Kidney (tissue), 14 donors: ENCODE results near the gene ACP4. TPM values are rescaled to one million over a fixed set of nuclear protein-coding genes. Genes with fewer than 3 reads are reported as not detected.
"Not testable (repeated sequence)": the region's sequence is repeated elsewhere in the genome, so short reads cannot be mapped to it uniquely, and the experiment has no call there.

Source experiments
- DNase-seq, 5 donors: peaks; one replicate each; pipeline ENCODE4 v3.0.0-alpha.2; 2013 to 2020
- FAIRE-seq: peaks from 2 replicates; lab custom pipeline; 2012; peaks lifted over from hg19 to GRCh38; lab: Jason Lieb, UNC
- H3K27ac ChIP-seq, 2 donors: one replicate each; pipeline ENCODE4 v1.7.0; 2013; ENCODE audit warnings: low read depth in 2 of 2, low read length in 2 of 2, inconsistent platforms in 1 of 2
- H3K27me3 ChIP-seq: one replicate; pipeline ENCODE4 v1.7.1; 2013; ENCODE audit warnings: low read length, inconsistent platforms; ENCODE audit not compliant: control insufficient read depth, insufficient read depth
- H3K36me3 ChIP-seq, 3 donors: one replicate each; pipeline versions ENCODE4 v1.7.0 to v1.7.1; 2013; ENCODE audit warnings: low read length in 3 of 3, control low read depth in 1 of 3, inconsistent platforms in 1 of 3; ENCODE audit not compliant: insufficient read depth in 3 of 3, control insufficient read depth in 2 of 3
- H3K4me1 ChIP-seq, 3 donors: one replicate each; pipeline versions ENCODE4 v1.7.0 to v1.7.1; 2013; ENCODE audit warnings: low read length in 3 of 3, inconsistent platforms in 1 of 3, low read depth in 1 of 3; ENCODE audit not compliant: control insufficient read depth in 2 of 3, insufficient read depth in 2 of 3
- H3K4me3 ChIP-seq, 3 donors: one replicate each; pipeline versions ENCODE4 v1.7.0 to v1.8.1; 2013; ENCODE audit warnings: low read length in 3 of 3, control low read depth in 1 of 3, inconsistent platforms in 1 of 3
- H3K9ac ChIP-seq, 3 donors: one replicate each; pipeline versions ENCODE4 v1.7.0 to v1.7.1; 2013; ENCODE audit warnings: low read length in 3 of 3, control low read depth in 1 of 3, inconsistent platforms in 1 of 3
- H3K9me3 ChIP-seq, 3 donors: one replicate each; pipeline versions ENCODE4 v1.7.0 to v1.7.1; 2013; ENCODE audit warnings: low read length in 3 of 3, control low read depth in 1 of 3, inconsistent platforms in 1 of 3; ENCODE audit not compliant: control insufficient read depth in 2 of 3, insufficient read depth in 1 of 3
- CTCF ChIP-seq: IDR thresholded peaks from 3 replicates; pipeline ENCODE4 v1.5.1; 2012; ENCODE audit warnings: mild to moderate bottlenecking, moderate library complexity, borderline replicate concordance; ENCODE audit not compliant: insufficient read depth; ENCODE audit errors: extremely low read depth
- intact Hi-C: fragments of 100-400 bp; cut with DNase I; formaldehyde crosslinking; loops from one replicate; pipeline ENCODE4 v1.11.1; 2022
- polyA plus RNA-seq: library from polyadenylated mRNA; stranded (reverse); fragments of 350-450 nt; fragmentation: Illumina TruSeq; extraction: RNeasy Lipid Tissue Mini Kit (QIAGEN cat#74804); gene quantifications from one replicate; pipeline ENCODE4 v1.2.3, GENCODE V29; 2014; ENCODE audit warnings: low read depth, low replicate concordance; ENCODE audit not compliant: insufficient read depth
- total RNA-seq: library from RNA; stranded (reverse); fragmentation: NEBNext Ultra II Directional; extraction: Animal tissue kit (Norgen Biotek cat#: 25700); gene quantifications from one replicate; pipeline ENCODE4 v1.2.1, GENCODE V29; 2021
- donor health status: control.
- donor health status: control.
- donor health status: control.
- donor health status: control.
- donor health status: control.
- donor health status: DM: yes; HTN: yes; CAD: no.
- donor health status: Normal renal cell carcinoma (clear cell type).

The ACP4 gene
- total and polyA plus RNA-seq, 2 donors from 2014 or later: not detected

GRCh38 chr19:50770888-50771287 lies 19.3 kb upstream of the ACP4 start:
- Histone ChIP-seq H3K9me3 (peaks cover 0 to 2% (median 0%) of the 10 kb centered on the region in 3 donors), H3K27me3 (no peaks in the 10 kb centered on the region), H3K27ac (no peak overlapping the region), H3K4me1 (no peaks in the 10 kb centered on the region), H3K36me3 (no peaks in the 10 kb centered on the region), H3K4me3 (no peak overlapping the region), H3K9ac (no peak overlapping the region)
- FAIRE-seq: no peak
- intact Hi-C loops: no loop called here
- no peak for DNase-seq
- no peak for TF ChIP-seq CTCF

DNA sequence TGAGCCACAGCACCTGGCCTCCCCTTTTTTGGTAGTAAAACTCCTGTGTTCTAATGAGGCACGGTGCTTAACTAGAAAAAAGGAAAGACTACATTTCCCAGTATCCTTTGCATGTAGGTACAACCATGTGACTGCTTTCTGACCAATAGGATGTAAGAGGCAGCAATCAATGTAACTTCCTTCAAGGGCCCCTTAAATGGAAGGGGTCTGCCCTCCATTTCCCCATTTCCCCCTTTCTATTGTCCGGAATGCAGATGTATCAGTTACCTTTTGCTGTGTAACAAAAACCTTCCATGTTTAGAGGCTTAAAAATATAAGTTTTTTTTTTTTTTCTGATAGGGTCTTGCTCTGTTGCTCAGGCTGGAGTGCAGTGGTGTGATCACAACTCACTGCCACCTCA lies 17.7 kb upstream of the ACP4 start:
- no peak overlapping the region for H3K9ac ChIP-seq
- H3K9me3 ChIP-seq: peaks cover 0 to 2% (median 0%) of the 10 kb centered on the region in 3 donors
- H3K27ac ChIP-seq: no peak overlapping the region
- no peak overlapping the region for H3K4me3 ChIP-seq
- H3K4me1 ChIP-seq: no peaks in the 10 kb centered on the region
- FAIRE-seq: no peak
- TF ChIP-seq CTCF: no peak
- peaks cover 2% of the 10 kb centered on the region for H3K27me3 ChIP-seq
- H3K36me3 ChIP-seq: no peaks in the 10 kb centered on the region
- intact Hi-C loops: no loop called here
- no peak for DNase-seq

- FAIRE-seq, H3K4me3 ChIP-seq, H3K36me3 ChIP-seq, H3K9me3 ChIP-seq, H3K9ac ChIP-seq, H3K27ac ChIP-seq, H3K27me3 ChIP-seq, H3K4me1 ChIP-seq, DNase-seq, intact Hi-C loops: not testable (repeated sequence)
Observed at GRCh38 chr19:50772912-50773311, 17.3 kb upstream of the ACP4 start.

DNA sequence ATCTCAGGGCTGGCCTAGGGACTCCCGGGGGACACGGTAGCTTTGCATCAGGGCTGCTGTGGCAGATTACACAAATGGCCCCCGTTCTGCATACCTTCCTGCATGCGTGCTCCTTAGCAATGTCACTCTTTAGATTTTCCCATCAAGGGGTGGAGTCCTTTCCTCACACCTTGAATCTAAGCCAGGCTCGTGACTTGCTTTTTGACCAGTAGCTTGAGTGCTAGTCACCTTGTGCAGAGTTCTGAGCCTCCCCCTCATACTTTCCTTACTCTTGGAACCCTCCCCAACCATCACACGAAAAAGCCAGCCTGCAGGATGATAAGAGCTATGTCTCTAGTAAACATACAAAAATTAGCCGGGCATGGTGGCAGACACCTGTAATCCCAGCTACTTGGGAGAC lies 16.8 kb upstream of the ACP4 start:
- FAIRE-seq, H3K4me3 ChIP-seq, H3K4me1 ChIP-seq, H3K27ac ChIP-seq, H3K9me3 ChIP-seq, intact Hi-C loops, H3K9ac ChIP-seq, DNase-seq, H3K27me3 ChIP-seq, H3K36me3 ChIP-seq: not testable (repeated sequence)

DNA sequence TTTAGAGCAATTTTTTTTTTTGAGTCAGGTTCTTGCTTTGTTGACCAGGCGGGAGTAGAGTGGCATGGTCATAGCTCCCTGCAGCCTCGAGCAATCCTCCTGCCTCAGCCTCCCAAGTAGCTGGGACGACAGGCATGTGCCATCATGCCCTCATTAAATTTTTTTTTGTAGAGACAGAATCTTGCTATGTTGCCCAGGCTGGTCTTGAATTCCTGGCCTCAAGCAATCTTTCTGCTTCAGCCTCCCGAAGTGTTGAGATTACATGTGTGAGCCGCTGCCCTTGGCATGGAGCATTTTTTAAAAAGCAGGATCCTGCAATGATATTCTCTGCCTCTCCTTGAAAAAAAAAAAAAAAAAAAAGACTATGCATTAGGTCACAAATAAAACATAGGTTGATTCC lies 14.1 kb upstream of the ACP4 start:
- FAIRE-seq (no peak), DNase-seq (no peak)
- Histone ChIP-seq H3K4me3 (no peak overlapping the region), H3K27me3 (peaks cover 22% of the 10 kb centered on the region), H3K36me3 (no peaks in the 10 kb centered on the region), H3K27ac (no peak overlapping the region), H3K9ac (no peak overlapping the region), H3K9me3 (peaks cover 0 to 2% (median 0%) of the 10 kb centered on the region in 3 donors), H3K4me1 (no peaks in the 10 kb centered on the region)
- intact Hi-C loops: no loop called here
- no peak for TF ChIP-seq CTCF
